Iris pigment epithelial cell (primary cell): ENCODE results near the gene STX1A.
A peak's percentile ranks its signal among the peaks of the same experiment; 100 is the strongest.
"Not testable (repeated sequence)": the region's sequence is repeated elsewhere in the genome, so short reads cannot be mapped to it uniquely, and the experiment has no call there.

ENCODE experiments used
- DNase-seq: peaks from one replicate; pipeline ENCODE4 v3.0.0-alpha.2; 2011; ENCODE audit warnings: low read depth

Gene STX1A

GRCh38 chr7:73681031-73681430 is 38.4 kb downstream of the STX1A start:
- DNase-seq: peak; percentile 78

- no peak for DNase-seq
Observed at GRCh38 chr7:73680501-73680900, 39.0 kb downstream of the STX1A start.

GRCh38 chr7:73679709-73680108 is 39.8 kb downstream of the STX1A start:
- no peak for DNase-seq

- no peak for DNase-seq
Observed at GRCh38 chr7:73678862-73679261, 40.6 kb downstream of the STX1A start.

GRCh38 chr7:73676062-73676461 is 43.4 kb downstream of the STX1A start:
- DNase-seq: not testable (repeated sequence)

- no peak for DNase-seq
Observed at GRCh38 chr7:73674468-73675124, 44.9 kb downstream of the STX1A start.

- DNase-seq: no peak
Observed at GRCh38 chr7:73671857-73672445, 47.5 kb downstream of the STX1A start.

GRCh38 chr7:73671322-73671661 is 48.2 kb downstream of the STX1A start:
- no peak for DNase-seq

- DNase-seq: no peak
Observed at GRCh38 chr7:73669858-73670385, 49.5 kb downstream of the STX1A start.

GRCh38 chr7:73669288-73669701 is 50.2 kb downstream of the STX1A start:
- DNase-seq: no peak

- no peak for DNase-seq
Observed at GRCh38 chr7:73668886-73669230, 50.6 kb downstream of the STX1A start.

GRCh38 chr7:73668103-73668885 is 51.2 kb downstream of the STX1A start:
- peak; percentile 7 for DNase-seq

- peak; percentile 88 for DNase-seq
Observed at GRCh38 chr7:73667344-73668102, 51.9 kb downstream of the STX1A start, which contains the start of gene VPS37D. VPS37D (plus strand) TSS chr7:73667831; CDS start chr7:73667959, 128 bp downstream.

GRCh38 chr7:73663033-73663432 is 56.4 kb downstream of the STX1A start:
- DNase-seq: no peak

- DNase-seq: not testable (repeated sequence)
Observed at GRCh38 chr7:73660594-73660993, 58.9 kb downstream of the STX1A start.

GRCh38 chr7:73659983-73660382 is 59.5 kb downstream of the STX1A start:
- no peak for DNase-seq

- not testable (repeated sequence) for DNase-seq
Observed at GRCh38 chr7:73655309-73655708, 64.2 kb downstream of the STX1A start.

- no peak for DNase-seq
Observed at GRCh38 chr7:73652541-73652949, 66.9 kb downstream of the STX1A start.

GRCh38 chr7:73650524-73650923 is 68.9 kb downstream of the STX1A start:
- no peak for DNase-seq

GRCh38 chr7:73649576-73649975 is 69.9 kb downstream of the STX1A start:
- no peak for DNase-seq
